GM18498 (cell line): ENCODE measurements around the gene SLC47A2.

Experiments used
- ATAC-seq: cut with Tn5 transposase; IDR thresholded peaks from one replicate; pipeline ENCODE4 v1.9.1; 2021; ENCODE audit warnings: mild to moderate bottlenecking, moderate library complexity; ENCODE audit not compliant: unreplicated experiment

The SLC47A2 gene

DNA sequence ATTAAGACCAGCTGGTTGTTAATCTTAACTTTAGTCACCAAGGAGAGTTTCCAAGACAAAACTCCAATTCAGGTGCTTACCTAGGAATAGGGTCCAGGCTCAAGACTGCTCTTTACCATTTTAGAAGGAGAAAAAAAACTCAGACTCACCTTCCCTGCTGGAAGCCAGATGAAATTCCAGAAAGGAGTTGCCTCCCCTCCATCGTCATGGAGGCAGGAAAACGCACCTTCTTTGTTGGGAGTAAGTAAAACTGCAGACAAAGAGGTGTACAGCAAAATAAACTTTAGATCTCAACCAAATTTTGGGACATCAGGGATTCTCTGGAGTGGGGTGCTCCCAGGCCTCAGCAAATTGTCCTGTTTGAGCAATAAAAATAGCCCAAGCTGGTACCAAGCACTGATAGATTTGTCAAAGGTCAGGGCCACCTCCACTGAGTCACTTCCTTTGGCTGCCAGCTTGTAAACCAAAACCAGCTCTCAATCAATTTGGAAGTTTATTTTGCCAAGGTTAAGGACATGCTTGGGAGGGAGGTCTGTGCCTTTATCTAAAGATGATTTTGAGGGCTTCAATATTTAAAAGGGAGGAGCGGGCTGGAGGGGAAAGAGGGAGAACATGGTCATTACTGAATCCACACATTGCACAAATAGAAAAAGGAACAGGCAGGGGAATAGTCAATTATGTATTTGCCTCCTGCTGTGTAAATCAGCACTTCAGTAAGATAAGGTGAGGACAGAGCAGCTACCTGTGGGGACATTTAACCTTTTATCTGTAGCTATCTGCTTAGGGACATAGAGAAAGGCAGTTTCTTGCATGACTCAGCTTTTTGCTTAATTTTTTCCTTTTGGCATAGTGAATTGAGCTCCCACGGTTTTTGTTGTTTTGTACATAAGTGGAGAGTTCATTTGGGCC is 69.3 kb downstream of the SLC47A2 start:
- ATAC-seq, result no peak

DNA sequence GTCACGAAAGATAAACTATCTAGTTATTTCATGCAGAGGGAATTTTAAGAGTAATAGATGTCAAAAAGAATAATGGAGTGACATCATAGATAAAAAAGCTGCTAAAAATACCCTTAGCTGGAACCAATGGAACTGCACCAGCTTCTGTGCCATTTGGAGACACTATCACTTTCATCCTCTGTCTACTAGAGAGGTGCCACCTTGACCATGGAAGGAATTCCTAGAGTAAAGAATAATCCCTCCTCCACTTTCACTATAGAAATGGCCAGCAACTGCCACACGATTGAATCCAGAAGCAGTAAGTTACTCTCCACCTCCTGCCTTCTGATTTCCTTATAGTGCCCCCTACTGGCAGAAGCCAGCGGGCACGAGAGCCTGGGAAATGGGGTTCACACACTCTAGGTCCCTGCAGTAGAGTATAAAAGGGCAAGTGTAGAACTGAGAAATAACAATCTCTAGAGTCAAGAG is 70.6 kb downstream of the SLC47A2 start:
- ATAC-seq, result no peak

DNA sequence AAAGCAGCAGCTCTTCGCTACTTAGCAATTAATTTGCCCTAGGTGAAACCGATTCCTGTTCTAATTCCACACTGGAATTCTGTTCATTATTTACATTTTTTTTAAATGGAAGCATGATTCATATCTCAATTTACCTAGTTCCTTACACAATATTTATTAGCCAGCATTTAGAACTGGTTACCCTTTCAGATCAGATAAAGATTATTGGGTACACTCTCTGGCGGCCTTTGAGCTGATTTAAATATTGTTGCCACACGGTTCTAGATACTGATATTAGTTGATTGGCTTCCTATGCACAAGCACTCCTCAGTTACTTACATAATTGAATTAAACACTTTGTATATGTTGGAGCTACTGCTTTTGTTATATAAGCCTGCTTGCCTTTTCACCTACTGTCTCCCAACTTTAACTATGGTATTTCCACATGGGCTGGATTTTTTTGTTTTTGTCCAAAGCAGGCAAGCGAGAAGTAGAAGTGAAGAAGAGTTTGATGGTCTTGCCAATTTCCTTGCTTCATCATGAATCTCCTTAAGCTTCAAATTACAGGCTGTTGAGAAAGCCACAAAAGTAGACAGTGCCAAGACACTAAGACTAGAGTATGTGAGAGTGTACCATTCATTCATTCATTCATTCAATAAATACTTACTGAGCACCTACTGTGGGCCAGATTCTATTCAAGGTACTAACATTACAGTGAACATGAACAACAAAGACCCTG is 71.7 kb downstream of the SLC47A2 start:
- ATAC-seq, result no peak

DNA sequence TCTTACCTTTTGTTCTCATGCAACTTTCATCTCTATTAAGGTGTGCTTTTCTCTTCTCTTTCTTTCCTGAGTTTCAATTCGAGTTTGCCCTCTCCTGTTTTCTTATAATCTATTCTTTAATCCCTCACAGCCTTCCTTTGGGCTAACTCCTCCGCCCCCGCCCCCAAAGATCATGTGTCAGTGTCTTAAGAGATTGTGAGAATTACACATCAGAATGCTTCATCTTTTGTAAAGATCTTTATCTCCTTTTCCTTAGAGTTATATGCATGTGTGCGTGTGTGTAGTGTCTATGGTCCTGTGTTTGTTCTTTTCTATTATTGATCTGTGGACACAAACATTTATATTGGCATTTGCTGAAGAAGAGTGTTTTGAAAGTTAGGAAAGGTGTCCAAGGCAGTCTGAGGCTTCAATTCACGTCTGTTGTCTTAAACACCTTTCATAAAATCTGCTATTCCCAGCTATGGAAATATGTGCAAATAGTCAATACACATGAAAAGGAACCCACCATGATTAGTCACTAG is 74.0 kb downstream of the SLC47A2 start:
- no peak for ATAC-seq

DNA sequence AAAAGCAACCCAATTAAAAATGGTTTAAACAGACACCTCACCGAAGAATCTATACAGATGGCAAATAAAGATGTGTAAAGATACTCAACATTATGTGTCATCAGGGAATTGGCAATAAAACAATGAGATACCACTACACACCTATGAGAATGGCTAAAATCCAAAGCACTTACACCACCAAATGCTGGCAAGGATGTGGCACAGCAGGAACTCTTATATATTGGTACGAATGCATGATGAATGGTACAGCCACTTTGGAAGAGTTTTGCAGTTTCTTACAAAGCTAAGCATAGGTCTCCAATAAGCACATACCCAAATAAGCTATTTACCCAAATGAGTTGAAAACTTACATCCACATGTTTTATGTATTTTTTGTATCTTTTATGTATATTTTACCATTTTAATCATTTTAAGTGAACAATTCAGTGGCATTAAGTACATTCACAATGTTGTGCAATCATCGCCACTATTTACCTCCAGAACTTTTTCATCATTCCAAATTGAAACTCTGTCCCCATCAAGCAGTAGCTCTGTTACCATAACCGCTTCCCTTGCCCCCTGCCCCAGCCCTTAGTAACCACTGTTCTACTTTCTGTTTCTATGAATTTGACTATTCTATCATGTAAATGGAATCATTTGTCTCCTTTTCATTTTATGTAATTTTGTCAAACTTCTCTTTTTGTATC is 74.6 kb downstream of the SLC47A2 start:
- ATAC-seq, result no peak

DNA sequence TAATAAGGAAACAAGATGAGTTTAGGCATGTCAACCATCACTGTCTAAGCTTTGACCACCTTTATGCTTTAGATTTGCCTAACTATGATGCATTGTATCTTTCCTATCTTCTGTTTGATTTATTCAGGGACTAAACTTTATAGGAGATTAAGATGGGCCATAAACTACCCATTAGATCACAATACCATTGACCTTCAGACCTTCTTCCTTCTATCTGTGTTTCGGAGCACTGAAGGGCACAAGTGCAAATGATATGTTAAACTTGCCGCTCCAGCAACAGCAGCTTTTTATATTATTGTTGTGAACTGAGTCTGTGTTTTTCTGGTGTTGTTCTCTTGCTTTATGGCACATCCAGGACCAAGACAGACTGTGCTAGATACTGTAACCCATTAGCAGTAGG is 84.5 kb downstream of the SLC47A2 start:
- ATAC-seq, result no peak

DNA sequence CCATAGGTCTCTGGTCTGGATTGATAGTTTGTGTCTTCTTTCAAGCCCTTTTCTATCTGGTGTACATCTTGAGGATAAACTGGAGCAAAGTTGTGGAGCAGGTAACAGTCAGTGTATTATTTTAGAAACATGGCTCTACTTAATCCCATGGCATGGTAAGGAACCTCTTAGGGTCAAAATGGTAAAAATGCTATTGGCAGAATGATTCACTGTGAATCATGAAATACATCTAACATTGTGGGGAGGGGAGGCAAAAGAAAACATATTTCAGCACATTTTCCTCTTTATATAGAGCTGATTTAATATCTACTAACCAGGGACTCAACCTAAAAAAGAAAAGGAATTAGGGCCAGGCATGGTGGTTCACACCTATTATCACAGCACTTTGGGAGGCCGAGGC is 85.7 kb downstream of the SLC47A2 start:
- no peak for ATAC-seq

DNA sequence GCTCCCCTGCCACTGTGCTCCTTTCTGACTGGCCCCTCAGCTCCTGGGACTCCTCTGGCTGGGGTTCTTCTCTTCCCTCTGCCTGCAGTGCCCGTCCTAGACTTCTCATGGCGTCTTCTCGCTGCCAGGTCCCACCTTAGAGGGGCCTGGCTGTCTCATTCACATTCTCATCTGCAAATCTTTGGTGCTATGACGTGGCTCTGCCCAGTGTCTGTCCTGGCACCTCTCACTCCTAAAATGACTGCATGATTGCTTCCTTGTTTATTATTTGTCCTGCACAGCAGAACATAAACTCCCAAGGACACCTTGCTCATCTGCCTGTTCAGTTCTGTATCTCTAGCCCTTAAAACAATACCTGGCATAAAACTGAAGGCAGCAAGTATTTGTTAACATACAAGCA is 86.3 kb downstream of the SLC47A2 start:
- no peak for ATAC-seq

DNA sequence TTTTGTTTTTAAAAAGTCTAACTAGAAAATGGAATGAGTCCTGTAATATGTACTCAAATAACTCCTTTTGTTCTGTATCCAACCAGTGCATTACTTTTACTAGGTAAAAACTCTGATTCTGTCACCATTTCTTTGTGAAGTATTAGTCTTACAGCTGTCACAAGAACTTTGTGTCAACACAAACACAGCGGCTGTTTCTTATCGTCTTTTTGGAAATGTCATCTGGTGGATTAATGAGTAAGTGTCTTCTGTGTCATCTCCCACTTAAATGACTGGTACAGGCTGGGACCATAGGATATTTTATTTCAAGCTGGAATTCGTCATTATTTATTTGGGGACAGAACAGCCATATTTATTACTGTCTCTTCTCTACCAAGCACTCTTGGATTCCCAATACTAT is 86.9 kb downstream of the SLC47A2 start:
- ATAC-seq, result no peak
